Activated naive CD8-positive, alpha-beta T cell treated with anti-CD3 and anti-CD28 coated beads, Interleukin-2, amount 50 U/mL, for 16 hours (primary cell): ENCODE measurements around the gene EPC2.
"Not testable (repeated sequence)": the region's sequence is repeated elsewhere in the genome, so short reads cannot be mapped to it uniquely, and the experiment has no call there.

Source experiments
- DNase-seq: peaks from one replicate; pipeline ENCODE4 v3.0.0-alpha.2; 2020; ENCODE audit warnings: low read depth, low spot score

The EPC2 gene

DNA sequence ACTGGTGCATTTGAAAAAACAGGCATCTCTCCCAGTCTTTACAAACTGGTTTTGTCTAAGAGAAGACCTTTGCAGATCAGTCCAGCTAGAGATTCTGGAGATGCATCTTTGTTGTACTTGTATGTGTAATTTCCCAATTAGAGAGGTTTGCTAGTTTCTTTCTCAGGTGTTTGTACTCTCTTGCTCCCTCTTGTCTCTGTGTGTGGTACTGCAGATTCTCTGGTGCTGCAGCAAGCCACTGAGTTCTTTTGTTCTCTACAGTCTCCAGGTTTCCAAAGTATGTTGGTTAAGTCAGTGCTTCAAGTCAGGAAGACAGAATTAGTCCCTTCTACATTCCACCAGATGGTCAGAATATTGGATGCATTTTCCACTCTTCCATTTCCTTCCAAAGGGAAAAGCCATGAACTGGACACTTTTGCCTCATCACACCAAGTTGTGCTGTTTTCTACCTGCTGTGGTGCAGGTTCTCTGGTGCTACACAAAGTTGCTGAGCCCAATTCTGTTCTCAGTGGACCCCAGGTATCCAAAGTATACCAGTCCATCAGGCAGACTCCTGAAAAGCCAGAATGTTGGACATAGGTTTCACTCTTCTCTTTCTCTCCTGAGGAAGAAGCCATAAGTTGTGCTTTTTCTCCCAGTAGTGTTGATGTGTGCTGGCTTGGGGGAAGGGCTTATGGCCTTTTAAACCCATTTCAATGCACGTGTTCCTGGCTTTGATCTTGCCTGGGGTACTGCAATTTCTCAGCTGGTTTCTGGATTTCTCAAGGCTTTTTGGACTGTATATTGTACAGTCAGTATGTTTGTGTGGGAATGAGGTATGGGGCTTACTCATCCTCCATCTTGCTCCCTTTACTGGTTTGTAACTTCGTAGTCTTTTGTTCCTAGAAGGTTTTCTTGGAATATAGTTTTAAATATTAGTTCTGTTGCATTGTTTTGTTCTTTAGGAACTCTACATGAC is 29.8 kb downstream of the EPC2 start:
- no peak for DNase-seq

DNA sequence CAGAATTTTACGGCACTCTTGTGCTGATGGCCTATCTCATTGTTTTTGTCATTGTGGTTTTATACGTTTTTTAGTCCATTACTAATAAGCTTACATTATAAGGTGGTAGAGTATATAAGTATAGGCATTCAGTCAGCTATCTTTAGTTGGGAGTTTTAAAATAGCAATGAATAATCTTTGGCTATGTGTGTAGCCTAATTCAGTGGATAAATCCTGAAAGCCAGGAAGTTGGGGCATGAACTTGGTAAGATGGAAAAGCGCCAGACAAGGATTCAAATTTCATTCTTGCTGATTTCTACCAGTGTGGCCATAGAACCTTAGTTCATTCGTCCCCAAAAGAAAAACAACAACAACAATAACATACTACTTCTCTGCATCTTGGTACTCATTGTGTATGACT is 31.2 kb downstream of the EPC2 start:
- DNase-seq, result no peak

DNA sequence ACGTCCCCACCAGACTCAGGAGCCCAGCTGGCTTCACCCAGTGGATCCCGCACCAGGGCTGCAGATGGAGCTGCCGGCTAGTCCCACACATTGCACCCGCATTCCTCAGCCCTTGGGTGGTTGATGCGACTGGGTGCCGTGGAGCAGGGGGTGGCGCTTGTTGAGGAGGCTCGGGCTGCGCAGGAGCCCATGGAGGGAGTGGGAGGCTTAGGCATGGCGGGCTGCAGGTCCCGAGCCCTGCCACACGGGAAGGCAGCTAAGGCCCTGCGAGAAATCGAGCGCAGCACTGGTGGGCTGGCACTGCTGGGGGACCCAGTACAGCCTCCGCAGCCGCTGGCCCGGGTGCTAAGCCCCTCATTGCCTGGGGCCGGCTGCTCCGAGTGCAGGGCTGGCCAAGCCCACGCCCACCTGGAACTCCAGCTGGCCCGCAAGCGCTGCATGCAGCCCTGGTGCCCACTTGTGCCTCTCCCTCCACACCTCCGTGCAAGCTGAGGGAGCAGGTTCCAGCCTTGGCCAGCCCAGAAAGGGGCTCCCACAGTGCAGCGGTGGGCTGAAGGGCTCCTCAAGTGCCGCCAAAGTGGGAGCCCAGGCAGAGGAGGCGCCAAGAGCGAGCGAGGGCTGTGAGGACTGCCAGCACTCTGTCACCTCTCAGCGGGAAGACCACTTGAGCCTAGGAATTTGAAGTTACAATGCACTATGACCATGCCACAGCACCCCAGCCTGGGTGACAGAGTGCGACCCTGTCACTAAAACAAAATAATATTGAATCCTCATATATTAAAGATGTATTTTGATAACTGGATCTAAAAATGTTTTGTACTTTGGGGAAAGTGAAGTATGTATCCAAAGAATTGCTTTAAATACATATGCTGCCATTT is 34.0 kb downstream of the EPC2 start:
- DNase-seq, result not testable (repeated sequence)

DNA sequence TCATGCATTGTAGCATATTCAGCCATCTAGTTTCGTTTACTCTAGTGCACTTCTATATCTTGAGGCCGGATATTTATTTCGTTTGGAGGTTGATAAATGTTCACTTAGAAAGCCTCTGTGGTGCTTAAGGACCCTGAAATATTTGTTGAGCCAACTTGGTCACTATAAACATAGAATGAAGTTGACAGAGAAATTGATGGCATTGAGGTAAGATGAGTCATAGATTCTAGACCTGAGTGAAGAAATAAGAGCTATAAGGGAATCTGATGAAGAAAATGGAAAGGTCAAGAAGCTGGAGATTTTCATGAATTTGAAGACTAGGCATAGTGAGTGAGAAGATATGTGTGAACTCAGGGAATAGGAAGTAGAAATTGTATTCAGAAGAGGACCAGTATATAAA is 35.9 kb downstream of the EPC2 start:
- no peak for DNase-seq

DNA sequence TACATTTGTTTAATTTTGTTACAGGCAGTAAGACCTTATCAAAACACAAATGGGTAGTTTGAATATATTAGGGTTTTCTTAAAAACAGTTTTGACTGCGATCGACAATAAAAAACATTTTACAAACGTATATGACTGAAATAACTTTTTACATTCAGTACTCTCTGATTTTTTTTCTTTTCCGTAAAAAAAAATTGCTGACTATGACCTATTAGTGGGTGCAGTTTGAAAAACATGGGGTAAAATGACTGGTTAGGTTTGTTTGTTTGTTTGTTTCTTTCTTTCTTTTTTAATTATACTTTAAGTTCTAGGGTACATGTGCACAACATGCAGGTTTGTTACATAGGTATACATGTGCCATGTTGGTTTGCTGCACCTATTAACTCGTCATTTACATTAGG is 36.9 kb downstream of the EPC2 start:
- DNase-seq, result no peak

DNA sequence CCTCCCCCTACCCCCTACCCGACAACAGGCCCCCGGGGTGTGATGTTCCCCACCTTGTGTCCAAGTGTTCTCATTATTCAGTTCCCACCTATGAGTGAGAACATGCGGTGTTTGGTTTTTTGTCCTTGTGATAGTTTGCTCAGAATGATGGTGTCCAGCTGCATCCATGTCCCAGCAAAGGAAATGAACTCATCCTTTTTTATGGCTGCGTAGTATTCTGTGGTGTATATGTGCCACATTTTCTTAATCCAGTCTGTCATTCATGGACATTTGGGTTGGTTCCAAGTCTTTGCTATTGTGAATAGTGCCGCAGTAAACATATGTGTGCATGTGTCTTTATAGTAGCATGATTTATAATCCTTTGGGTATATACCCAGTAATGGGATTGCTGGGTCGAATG is 37.3 kb downstream of the EPC2 start:
- DNase-seq, result not testable (repeated sequence)

DNA sequence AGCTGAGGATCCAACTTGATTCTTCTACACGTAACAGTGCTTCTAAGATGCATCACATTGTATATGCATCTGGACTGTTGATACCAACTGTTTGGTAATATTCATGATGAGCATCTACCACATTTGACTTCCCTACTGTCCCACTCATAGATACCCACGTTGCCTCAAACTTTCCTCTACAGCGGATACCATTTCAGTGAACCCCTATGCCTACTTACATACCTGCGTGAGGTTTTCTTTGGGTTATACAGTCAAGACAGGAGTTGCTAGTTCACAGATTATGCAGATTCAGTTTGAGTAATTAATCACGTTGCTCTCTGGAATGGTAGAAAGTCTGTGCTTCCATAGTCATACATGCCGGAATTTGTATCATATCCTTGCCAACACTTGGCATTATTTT is 40.0 kb downstream of the EPC2 start:
- no peak for DNase-seq

DNA sequence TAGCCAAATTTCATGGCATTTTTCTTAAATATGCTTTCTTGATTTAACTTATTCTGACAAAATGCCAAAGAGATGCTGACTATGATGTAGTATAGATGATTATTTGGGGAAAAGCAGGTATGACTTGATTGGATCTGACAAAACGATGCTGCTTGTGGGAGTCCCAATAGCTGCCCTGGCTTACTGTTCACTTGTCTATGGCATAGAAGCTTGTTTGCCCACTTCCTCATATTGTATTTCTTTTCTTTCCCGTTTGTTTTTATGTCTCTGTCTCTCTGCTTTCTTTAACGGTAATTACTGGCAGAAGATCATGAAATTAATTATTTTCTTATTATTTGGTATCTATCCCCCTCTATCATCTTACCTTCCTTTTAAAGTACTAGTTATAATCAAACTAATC is 43.0 kb downstream of the EPC2 start:
- DNase-seq, result no peak

DNA sequence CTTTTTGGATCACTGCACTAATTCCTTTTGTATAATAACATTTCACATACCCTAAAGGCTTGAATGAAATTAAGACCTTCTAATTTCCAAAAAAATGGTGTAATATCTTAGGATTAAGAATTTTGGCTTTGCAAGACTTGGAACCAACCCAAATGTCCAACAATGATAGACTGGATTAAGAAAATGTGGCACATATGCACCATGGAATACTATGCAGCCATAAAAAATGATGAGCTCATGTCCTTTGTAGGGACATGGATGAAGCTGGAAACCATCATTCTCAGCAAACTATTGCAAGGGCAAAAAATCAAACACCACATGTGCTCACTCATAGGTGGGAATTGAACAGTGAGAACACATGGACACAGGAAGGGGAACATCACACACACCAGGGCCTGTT is 43.5 kb downstream of the EPC2 start:
- DNase-seq, result not testable (repeated sequence)

DNA sequence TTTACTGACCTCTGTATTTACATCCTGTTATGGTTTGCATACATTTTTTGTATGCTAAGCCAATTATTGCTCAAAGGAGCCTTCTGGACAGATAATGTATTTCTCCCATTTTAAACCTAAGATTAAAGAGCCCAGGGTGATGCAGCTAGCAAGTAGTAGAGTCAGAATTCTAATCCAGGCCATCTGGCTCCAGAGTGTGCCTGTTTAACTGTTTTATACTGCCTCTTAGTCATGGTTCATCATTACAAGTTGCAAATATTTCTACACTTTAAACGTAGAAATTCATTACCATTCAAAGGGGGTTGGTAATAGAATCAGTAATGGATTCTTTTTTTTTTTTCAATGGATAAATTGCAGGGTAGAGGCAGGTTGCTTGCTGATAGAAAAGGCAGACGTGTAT is 52.4 kb downstream of the EPC2 start:
- DNase-seq, result no peak

DNA sequence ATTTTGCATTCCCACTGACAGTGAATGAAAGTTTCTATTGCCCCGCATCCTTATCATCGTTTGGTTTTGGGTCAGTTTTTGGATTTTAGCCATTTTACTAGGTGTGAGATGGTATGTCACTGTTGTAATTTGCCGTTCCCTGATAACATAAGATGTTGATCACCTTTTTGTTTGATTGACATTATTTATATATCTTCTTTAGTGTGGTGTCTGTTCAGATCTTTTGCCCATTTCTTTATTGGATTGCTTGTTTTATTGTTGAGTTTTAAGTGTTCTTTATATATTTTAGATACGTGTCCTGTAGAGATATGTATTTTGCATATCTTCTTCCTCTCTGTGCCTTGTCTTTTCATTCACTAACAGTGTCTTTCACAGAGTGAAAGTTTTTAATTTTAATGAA is 55.3 kb downstream of the EPC2 start:
- DNase-seq, result no peak

DNA sequence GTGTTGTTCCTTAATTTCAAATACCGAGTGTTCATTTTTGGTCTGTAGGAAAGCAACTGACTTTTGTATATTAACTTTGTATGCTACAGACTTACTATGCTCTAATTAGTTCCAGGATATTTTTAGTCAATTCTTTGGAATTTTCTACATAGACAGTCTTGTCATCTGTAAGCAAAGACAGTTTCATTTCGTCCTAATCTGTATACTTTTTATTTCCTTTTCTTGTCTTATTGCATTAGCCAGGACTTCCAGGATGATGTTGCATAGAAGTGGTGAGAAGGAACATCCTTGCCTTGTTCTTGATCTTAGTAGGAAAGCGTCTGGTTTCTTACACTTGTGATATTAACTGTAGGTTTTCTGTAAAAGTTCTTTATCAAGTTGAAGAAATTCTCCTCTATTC is 56.5 kb downstream of the EPC2 start:
- DNase-seq, result no peak

DNA sequence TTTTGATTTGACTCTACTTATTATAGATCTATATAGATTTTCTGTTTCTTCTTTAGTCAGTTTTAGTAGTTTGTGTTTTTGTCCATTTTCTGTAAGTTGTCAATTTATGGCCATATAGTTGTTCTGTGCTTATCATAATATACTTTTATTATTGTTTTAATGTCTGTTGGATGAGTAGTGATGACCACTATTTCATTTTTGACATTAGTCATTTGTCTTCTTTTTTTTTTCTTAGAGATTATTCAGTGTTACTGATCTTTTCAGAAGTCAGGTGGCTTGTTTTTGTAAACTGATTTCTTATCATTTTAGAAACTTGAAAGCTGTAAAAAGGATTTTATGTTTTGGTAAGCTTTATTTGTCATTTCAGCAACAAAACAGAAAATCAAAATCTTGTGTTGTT is 57.3 kb downstream of the EPC2 start:
- DNase-seq, result no peak

DNA sequence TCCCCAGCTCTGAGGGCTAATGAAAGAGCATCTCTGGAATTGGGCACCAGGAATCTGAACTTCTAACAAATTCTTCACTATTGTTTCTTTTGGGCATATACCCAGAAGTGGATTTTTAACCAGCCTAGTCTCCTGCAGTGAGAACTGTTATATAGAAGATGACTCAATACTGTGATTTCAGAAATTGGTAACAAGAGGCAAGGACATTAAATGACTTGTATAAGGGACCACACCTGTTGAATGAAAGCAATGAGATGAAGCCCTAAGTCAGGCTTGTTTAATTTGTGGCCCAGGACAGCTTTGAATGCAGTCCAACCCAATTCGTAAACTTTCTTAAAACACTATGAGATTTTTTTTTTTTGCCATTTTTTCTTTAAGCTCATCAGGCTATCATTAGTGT is 57.9 kb downstream of the EPC2 start:
- no peak for DNase-seq

DNA sequence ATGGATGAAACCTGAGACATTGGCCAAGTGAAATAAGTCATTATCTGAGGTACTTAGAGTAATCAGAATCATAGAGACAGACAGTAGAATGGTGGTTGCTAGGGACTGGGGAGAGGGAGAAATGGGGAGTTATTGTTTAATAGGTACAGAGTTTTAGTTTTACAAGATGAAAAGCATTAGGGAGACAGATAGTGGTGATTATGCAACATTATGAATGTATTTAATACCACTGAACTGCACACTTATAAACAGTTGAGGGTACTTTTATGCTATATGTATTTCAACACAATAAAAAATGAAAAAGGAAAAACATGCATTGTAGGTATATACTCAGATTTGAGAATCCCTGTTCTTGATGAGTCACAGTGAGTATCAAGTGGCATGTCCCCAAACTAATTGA is 59.7 kb downstream of the EPC2 start:
- no peak for DNase-seq

DNA sequence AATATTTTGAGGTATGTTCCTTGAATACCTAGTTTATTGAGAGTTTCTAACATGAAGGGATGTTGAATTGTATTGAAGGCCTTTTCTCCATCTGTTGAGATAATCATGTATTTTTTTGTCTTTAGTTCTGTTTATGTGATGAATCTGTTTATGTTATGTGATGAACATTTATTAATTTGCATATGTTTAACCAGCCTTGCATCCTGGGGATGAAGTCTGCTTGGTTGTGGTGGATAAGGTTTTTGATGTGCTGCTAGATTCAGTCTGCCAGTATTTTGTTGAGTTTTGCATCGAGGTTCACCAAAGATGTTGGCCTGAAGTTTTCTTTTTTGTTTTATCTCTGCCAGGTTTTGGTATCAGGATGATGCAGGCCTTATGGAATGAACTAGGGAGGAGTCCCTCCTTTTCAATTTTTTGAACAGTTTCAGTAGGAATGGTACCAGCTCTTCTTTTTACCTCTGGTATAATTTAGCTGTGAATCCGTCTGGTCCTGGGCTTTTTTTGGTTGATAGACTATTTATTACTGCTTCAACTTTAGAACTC is 71.9 kb downstream of the EPC2 start:
- no peak for DNase-seq

DNA sequence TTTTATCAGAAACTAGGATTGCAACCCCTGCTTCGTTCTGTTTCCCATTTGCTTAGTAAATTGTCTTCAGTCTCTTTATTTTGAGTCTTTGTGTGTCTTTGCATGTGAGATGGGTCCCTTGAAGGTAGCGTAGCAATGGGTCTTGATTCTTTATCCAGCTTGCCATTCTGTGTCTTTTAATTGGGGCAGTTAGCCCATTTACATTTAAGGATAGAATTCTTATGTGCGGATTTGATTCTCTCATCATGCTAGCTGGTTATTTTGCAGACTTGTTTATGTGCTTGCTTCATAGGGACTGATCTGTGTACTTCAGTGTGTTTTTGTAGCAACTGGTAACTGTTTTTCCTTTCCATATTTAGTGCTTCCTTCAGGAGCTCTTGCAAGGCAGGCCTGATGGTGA is 73.5 kb downstream of the EPC2 start:
- DNase-seq, result no peak

DNA sequence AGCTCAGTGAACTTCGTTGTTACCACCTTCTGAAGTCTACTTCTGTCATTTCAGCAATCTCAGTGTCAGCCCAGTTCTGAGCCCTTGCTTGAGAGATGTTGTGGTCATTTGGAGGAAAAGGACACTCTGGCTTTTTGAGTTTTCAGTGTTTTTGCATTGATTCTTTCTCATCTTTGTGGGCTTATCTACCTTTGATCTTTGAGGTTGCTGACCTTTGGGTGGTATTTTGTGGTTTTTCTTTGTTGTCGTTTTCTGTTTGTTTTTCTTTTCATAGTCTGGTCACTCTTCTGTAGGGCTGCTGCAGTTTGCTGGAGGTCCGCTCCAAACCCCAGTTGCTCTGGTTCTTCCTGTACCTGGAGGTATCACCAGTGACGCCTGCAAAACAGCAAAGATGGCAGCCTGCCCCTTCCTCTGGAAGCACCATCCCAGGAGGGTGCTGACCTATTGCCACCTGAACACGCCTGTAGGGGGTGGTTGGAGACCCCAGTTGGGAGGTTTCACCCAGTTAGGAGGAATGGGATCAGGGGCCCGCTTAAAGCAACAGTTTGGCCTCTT is 74.7 kb downstream of the EPC2 start:
- DNase-seq, result no peak

DNA sequence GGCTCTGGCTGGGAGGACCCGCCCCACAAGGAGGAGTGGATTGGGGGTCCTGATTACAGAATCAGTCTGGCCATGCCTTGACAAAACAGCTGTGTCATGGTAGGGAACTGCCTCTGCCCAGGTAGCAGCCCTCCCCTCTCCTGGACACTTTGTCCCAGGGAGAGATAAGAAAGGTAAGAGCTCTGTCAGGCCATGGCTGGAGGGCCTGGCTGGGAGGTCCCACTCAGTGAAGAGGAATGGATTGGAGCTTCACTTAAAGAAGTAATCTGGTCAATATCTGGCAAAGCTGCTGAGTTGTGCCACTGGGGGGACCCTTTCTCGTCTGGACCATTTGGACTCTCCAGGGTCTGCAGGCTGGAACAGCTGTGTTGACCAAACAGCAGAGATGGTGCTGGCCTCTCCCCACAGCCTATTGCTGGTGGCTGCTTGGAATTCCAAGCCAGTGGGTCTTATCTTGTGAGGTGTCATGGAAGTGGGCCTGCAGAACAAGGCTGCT is 75.4 kb downstream of the EPC2 start:
- no peak for DNase-seq

DNA sequence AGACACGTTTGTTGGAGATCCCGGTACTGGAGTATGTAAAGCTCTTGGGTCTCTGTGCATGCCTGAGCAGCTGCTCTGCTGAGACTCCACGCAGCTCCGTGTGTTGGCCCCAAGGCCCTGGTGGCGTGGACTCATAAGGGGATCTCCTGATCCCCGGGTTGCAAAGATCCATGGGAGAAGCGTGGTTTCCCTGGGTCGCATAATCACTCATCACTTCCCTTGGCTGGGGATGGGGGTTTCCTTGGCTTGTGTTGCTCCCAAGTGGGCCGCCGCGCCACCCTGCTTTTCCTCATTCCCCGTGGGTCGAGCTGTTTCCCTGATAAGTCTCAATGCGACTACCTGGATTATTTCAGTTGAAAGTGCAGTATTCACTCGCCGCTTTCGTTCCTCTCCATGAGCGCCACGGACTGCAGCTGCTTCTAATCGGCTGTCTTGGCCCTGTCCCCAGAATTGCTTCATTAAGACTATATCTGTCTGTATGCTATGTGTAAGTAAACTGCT is 76.0 kb downstream of the EPC2 start:
- DNase-seq, result no peak

DNA sequence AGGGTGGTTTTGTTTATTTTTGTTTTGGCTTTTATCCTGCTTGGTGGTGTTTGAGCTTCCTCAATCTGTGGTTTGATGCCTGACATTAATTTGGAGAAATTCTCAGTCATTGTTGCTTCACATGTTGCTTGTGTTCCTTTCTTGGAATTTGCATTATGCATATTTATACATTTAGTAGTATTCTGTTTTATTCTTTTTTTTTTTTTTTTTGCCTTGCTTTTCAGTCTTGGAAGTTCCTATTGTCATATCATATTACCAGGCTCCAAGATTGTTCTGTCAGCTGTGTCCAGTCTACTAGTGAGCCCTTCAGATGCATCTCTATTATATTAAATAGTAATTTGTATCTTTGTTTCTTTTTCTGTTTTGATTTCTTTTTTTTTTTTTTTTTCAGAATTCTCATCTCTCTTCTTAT is 77.0 kb downstream of the EPC2 start:
- DNase-seq, result no peak
